Measurements from ENCODE around the gene RGS5. TPM values are rescaled to one million over a fixed set of nuclear protein-coding genes. Genes with fewer than 3 reads are reported as not detected.

Gene RGS5
- total RNA-seq, 3 donors from 2014 or later, result 31.9 to 69.3 (median 42.6) TPM

DNA sequence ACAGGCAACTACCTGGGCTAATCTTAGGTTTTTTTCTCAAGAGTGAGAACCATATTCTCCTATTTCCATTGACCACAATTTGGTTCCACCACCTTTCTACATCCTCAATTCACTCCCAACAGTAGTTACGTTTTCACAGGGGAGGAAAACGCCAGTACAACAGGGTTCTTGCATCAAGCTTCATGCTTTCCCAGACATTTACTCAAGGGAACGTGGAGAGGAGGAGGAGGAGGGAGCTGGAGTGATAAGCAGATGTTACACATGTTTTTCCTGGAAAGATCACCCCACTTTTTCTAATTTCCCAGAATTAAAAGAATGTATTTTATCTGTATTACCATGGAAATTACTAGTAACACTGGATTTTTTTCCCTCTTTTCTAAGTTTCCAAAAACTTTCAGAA is 58.3 kb downstream of the RGS5 start:
- Histone ChIP-seq H3K36me3 (no peaks in the 10 kb centered on the region), H3K4me1 (no peaks in the 10 kb centered on the region), H3K27me3 (no peaks in the 10 kb centered on the region), H3K27ac (no peak overlapping the region), H3K4me3 (no peak overlapping the region), H3K9me3 (no peaks in the 10 kb centered on the region)
- TF ChIP-seq POLR2A (IDR thresholded peaks at IDR 0.05) (no peak), POLR2AphosphoS5 (IDR thresholded peaks at IDR 0.05) (no peak)
- TF ChIP-seq, protein P1, sequence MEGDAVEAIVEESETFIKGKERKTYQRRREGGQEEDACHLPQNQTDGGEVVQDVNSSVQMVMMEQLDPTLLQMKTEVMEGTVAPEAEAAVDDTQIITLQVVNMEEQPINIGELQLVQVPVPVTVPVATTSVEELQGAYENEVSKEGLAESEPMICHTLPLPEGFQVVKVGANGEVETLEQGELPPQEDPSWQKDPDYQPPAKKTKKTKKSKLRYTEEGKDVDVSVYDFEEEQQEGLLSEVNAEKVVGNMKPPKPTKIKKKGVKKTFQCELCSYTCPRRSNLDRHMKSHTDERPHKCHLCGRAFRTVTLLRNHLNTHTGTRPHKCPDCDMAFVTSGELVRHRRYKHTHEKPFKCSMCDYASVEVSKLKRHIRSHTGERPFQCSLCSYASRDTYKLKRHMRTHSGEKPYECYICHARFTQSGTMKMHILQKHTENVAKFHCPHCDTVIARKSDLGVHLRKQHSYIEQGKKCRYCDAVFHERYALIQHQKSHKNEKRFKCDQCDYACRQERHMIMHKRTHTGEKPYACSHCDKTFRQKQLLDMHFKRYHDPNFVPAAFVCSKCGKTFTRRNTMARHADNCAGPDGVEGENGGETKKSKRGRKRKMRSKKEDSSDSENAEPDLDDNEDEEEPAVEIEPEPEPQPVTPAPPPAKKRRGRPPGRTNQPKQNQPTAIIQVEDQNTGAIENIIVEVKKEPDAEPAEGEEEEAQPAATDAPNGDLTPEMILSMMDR (IDR thresholded peaks at IDR 0.05), result no peak
- no peak for DNase-seq (ENCODE audit: low spot score in 2 of 2)
- intact Hi-C loops (cut with DNase I; ENCODE audit: low total_unique reads), result no loop called here

DNA sequence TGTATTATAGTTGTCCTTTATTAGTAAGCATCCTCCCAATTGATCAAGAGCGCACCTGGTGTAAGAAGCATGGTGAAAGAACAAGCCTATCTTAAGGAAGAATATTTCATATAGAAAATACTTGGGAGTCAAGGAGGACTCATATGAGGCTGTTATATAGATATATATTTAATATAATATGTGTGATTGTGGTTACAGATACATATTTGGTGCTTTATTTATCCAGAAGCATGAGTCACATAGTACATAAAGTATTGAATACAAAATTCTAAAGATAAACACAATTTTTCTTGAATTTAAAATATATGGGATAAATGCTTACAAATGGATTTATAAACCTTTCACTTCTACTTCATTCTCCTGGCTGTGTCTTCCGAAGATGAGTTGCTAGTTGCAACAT is 60.6 kb downstream of the RGS5 start:
- Histone ChIP-seq H3K36me3 (no peaks in the 10 kb centered on the region), H3K27ac (no peak overlapping the region), H3K4me1 (no peaks in the 10 kb centered on the region), H3K4me3 (no peak overlapping the region), H3K27me3 (no peaks in the 10 kb centered on the region), H3K9me3 (no peaks in the 10 kb centered on the region)
- TF ChIP-seq POLR2AphosphoS5 (IDR thresholded peaks at IDR 0.05), result no peak
- TF ChIP-seq POLR2A (IDR thresholded peaks at IDR 0.05), result no peak
- TF ChIP-seq, protein P1 (IDR thresholded peaks at IDR 0.05), result no peak
- intact Hi-C loops (cut with DNase I; ENCODE audit: low total_unique reads), result no loop called here
- no peak for DNase-seq (ENCODE audit: low spot score in 2 of 2)

DNA sequence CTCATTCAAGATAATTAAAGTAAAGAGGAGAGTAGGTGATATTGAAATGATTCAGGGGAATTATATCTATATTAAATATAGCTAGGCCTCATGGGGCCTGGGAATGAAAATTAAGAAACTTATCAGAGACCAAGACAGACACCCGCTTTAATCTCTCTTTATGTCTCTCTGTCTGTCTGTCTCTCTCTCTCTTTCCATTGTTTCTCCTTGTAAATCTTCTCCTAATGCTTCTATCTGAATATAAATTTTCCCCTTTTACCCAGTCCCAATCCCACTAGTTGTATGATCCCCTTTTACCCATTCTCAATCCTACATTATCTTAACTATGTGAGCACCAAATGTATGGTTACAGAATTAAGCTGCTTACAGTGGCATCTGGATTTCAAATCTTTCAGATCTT is 61.2 kb downstream of the RGS5 start:
- Histone ChIP-seq H3K4me1 (no peaks in the 10 kb centered on the region), H3K27me3 (no peaks in the 10 kb centered on the region), H3K4me3 (no peak overlapping the region), H3K9me3 (no peaks in the 10 kb centered on the region), H3K36me3 (no peaks in the 10 kb centered on the region), H3K27ac (no peak overlapping the region)
- TF ChIP-seq POLR2AphosphoS5 (IDR thresholded peaks at IDR 0.05) (no peak), POLR2A (IDR thresholded peaks at IDR 0.05) (no peak)
- TF ChIP-seq, protein P1 (IDR thresholded peaks at IDR 0.05), result no peak
- intact Hi-C loops (cut with DNase I; ENCODE audit: low total_unique reads), result no loop called here
- no peak for DNase-seq (ENCODE audit: low spot score in 2 of 2)

DNA sequence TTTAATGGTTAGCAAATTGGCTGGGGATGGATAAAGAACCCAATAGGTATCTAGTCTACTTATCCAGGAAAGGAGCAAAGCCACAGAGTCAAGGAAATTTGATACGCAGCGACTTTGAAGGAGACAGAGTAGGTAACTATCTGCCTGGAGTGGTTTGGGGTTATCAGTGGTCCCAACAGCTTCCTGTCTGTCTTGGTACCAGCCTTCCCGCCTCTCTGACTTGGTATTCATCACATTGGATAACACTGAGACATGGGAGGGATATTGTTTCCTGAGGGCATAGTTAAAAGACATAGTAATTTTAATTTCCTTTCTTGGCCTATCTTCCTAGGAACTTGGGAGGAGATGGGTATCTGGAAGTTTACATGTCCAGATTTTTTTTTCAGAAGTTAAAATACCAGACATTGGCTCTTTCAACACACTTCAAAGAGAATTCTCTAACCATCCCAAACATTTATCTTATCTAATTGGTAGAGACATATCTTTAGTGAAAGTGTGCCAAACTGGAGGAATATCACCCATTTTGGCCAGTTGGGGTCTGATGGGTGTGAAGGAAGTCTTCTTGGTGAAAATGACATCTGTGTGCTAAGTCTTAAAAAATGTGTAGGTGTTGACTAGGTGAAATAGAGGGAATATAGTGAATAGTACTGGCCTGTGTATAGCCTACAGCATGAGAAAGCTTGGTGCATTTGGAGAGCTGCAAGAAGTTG is 65.0 kb downstream of the RGS5 start:
- intact Hi-C loops (cut with DNase I; ENCODE audit: low total_unique reads), result no loop called here
- DNase-seq (ENCODE audit: low spot score in 2 of 2), result no peak
- H3K27ac ChIP-seq, result no peak overlapping the region
- no peak for TF ChIP-seq POLR2A (IDR thresholded peaks at IDR 0.05)
- no peak for TF ChIP-seq POLR2AphosphoS5 (IDR thresholded peaks at IDR 0.05)
- TF ChIP-seq, protein P1 (IDR thresholded peaks at IDR 0.05), result no peak
- H3K9me3 ChIP-seq, result no peaks in the 10 kb centered on the region
- H3K4me1 ChIP-seq, result no peaks in the 10 kb centered on the region
- H3K27me3 ChIP-seq, result no peaks in the 10 kb centered on the region
- H3K4me3 ChIP-seq, result no peak overlapping the region
- H3K36me3 ChIP-seq, result no peaks in the 10 kb centered on the region

DNA sequence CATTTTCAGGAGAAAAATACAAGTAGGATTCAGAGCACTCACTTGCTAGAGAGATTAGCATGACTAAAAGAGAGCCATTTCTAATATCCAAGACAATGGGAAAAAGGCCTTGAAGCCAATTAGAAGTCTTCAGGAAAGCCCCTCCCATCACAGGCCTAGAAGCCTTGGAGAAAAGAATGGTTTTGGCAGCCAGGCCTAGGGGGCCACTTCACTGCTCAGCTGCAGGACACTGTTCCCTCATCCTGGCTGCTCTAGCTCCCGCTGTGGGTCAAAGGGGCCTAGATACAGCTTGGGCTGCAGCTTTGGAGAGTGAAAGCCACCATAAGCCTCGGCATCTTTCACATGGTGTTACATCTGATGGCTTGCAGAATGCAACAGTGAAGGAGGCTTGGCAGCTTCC is 70.7 kb downstream of the RGS5 start:
- intact Hi-C loops (cut with DNase I; ENCODE audit: low total_unique reads), result no loop called here
- TF ChIP-seq POLR2A (IDR thresholded peaks at IDR 0.05), result no peak
- Histone ChIP-seq H3K4me3 (no peak overlapping the region), H3K9me3 (no peaks in the 10 kb centered on the region), H3K36me3 (no peaks in the 10 kb centered on the region), H3K27ac (no peak overlapping the region), H3K27me3 (no peaks in the 10 kb centered on the region), H3K4me1 (no peaks in the 10 kb centered on the region)
- no peak for DNase-seq (ENCODE audit: low spot score in 2 of 2)

Measured in breast epithelium (tissue), 4 donors.